H1 (cell line): ENCODE results near the gene CAP1.

Experiments used
- FOSL1 ChIP-seq: IDR thresholded peaks from 2 replicates; pipeline ENCODE4 v1.6.1; 2011; ENCODE audit warnings: mild to moderate bottlenecking, low read depth, low read length, moderate library complexity; ENCODE audit not compliant: insufficient read depth
- JUN ChIP-seq: IDR thresholded peaks from 2 replicates; pipeline ENCODE4 v1.6.1; 2011; ENCODE audit warnings: low read depth, mild to moderate bottlenecking, improper control_type of control experiment, low read length
- NRF1 ChIP-seq: IDR thresholded peaks from 2 replicates; pipeline ENCODE4 v1.6.1; 2011; ENCODE audit warnings: mild to moderate bottlenecking, low read depth, low read length, improper control_type of control experiment
- POLR2A ChIP-seq, 2 experiments: IDR thresholded peaks; 1 replicate in 1 of 2; 2 replicates in 1 of 2; pipeline ENCODE4 v1.6.1; 2011; ENCODE audit warnings: low read depth in 2 of 2, low read length in 2 of 2, mild to moderate bottlenecking in 2 of 2; ENCODE audit errors: control extremely low read depth in 1 of 2
- POLR2AphosphoS5 ChIP-seq: IDR thresholded peaks from 2 replicates; pipeline ENCODE4 v1.6.1; 2011; ENCODE audit warnings: low read depth, low read length
- RAD21 ChIP-seq, 2 experiments: IDR thresholded peaks in 1 of 2; conservative IDR thresholded peaks in 1 of 2; 2 replicates each; pipeline ENCODE4 v1.6.1; 2011; ENCODE audit warnings: low read depth in 2 of 2, low read length in 2 of 2, improper control_type of control experiment in 1 of 2, inconsistent platforms in 1 of 2, mild to moderate bottlenecking in 1 of 2, moderate library complexity in 1 of 2
- RFX5 ChIP-seq: IDR thresholded peaks from 2 replicates; pipeline ENCODE4 v1.6.1; 2011; ENCODE audit warnings: low read depth, low read length, improper control_type of control experiment, borderline replicate concordance
- RNF2 ChIP-seq: fragments of 200-900, 300-1000 bp; sonication (generic); IDR thresholded peaks from 2 replicates; pipeline ENCODE4 v1.7.1; 2016; ENCODE audit warnings: borderline replicate concordance, low read depth, mild to moderate bottlenecking, antibody characterized with exemption, low read length; ENCODE audit not compliant: poor library complexity, severe bottlenecking; ENCODE audit errors: missing control alignments
- RXRA ChIP-seq: IDR thresholded peaks from 2 replicates; pipeline ENCODE4 v1.6.1; 2011; ENCODE audit warnings: low read depth, mild to moderate bottlenecking, low read length, moderate library complexity; ENCODE audit not compliant: insufficient read depth
- SP1 ChIP-seq: IDR thresholded peaks from 2 replicates; pipeline ENCODE4 v1.6.1; 2011; ENCODE audit warnings: low read depth, low read length
- TAF1 ChIP-seq: IDR thresholded peaks from 2 replicates; pipeline ENCODE4 v1.6.1; 2011; ENCODE audit warnings: mild to moderate bottlenecking, low read depth, low read length
- YY1 ChIP-seq: IDR thresholded peaks from 2 replicates; pipeline ENCODE4 v1.6.1; 2011; ENCODE audit warnings: low read depth, mild to moderate bottlenecking, low read length
- TF ChIP-seq, protein P1 (sequence below), 3 experiments: IDR thresholded peaks; 1 replicate in 2 of 3; 2 replicates in 1 of 3; pipeline versions ENCODE4 v1.5.1 to v1.6.1; 2011; ENCODE audit warnings: low read length in 3 of 3, mild to moderate bottlenecking in 3 of 3, inconsistent platforms in 2 of 3, low read depth in 1 of 3, moderate library complexity in 1 of 3; ENCODE audit not compliant: insufficient read depth in 1 of 3; ENCODE audit errors: control extremely low read depth in 1 of 3
- TF ChIP-seq, protein P2 (sequence below): IDR thresholded peaks from 2 replicates; pipeline ENCODE4 v1.6.1; 2011; ENCODE audit warnings: low read length, improper control_type of control experiment

DNA sequence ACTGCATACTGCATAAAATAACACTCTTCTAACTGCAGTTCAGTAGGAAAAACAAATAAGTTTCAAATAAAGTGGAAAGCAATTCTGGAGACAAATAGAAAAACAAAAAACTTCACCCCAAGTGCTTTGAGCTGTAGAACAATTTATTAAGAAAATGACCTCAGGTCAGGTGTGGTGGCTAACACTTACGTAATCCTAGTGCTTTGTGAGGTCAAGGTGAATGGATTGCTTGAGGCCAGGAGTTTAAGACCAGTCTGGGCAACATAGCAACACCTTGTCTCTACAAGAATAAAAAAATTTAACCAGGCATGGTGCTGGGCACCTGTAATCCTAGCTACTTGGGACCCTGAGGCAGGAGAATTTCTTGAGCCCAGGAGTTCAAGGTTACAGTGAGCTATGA, 61.5 kb downstream of the CAP1 start:
- TF ChIP-seq POLR2A (IDR thresholded peaks at IDR 0.05; ENCODE audit: control extremely low read depth in 1 of 2, low read depth in 2 of 2, low read length in 2 of 2): no peak
- TF ChIP-seq, protein P1, sequence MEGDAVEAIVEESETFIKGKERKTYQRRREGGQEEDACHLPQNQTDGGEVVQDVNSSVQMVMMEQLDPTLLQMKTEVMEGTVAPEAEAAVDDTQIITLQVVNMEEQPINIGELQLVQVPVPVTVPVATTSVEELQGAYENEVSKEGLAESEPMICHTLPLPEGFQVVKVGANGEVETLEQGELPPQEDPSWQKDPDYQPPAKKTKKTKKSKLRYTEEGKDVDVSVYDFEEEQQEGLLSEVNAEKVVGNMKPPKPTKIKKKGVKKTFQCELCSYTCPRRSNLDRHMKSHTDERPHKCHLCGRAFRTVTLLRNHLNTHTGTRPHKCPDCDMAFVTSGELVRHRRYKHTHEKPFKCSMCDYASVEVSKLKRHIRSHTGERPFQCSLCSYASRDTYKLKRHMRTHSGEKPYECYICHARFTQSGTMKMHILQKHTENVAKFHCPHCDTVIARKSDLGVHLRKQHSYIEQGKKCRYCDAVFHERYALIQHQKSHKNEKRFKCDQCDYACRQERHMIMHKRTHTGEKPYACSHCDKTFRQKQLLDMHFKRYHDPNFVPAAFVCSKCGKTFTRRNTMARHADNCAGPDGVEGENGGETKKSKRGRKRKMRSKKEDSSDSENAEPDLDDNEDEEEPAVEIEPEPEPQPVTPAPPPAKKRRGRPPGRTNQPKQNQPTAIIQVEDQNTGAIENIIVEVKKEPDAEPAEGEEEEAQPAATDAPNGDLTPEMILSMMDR (IDR thresholded peaks at IDR 0.05; ENCODE audit: control extremely low read depth in 1 of 3, insufficient read depth in 1 of 3, low read depth in 1 of 3, low read length in 3 of 3): no peak
- TF ChIP-seq POLR2AphosphoS5: no peak
- TF ChIP-seq JUN: no peak
- no peak for TF ChIP-seq TAF1
- no peak for TF ChIP-seq NRF1
- no peak for TF ChIP-seq SP1
- no peak for TF ChIP-seq RFX5
- TF ChIP-seq YY1: no peak
- no peak for TF ChIP-seq RXRA
- TF ChIP-seq, protein P2, sequence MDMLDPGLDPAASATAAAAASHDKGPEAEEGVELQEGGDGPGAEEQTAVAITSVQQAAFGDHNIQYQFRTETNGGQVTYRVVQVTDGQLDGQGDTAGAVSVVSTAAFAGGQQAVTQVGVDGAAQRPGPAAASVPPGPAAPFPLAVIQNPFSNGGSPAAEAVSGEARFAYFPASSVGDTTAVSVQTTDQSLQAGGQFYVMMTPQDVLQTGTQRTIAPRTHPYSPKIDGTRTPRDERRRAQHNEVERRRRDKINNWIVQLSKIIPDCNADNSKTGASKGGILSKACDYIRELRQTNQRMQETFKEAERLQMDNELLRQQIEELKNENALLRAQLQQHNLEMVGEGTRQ: no peak
- TF ChIP-seq RAD21 (IDR thresholded peaks at IDR 0.05 in 1 of 2, conservative IDR thresholded peaks at IDR 0.05 in 1 of 2; ENCODE audit: low read depth in 2 of 2, low read length in 2 of 2): no peak
- TF ChIP-seq RNF2: no peak
- no peak for TF ChIP-seq FOSL1
